ENCODE measurements around the gene SMIM28.
A peak's percentile ranks its signal among the peaks of the same experiment; 100 is the strongest.

Gene SMIM28

DNA sequence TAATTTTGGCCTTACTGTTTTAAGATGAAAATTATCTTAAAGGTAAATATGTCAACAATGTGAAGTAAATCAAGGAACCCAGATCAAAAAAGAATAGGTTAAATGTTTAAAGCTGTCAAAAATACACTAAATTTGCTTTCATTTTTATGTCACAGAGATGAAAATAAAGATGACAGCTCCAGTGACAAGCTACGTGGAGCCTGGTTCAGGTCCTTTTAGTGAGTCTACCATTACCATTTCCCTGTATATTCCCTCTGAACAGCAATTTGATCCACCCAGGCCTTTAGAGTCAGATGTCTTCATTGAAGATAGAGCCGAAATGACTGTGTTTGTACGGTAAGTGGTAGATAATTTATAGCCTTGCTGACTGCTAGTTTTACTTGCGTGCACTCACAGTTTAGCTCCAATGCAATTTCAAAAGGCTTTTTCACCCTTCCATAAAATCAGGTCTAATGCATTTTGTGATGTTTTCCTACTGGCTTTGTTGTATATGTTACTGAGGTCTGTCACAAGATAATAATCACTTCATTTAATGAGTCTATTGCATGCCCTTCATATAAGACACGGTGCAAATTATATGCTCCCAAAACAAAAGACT is 28.2 kb downstream of the SMIM28 start:
- Mint-ChIP-seq H3K27me3 (peaks cover 20% of the 10 kb centered on the region), H3K4me1 (peaks cover 55% of the 10 kb centered on the region), H3K9me3 (no peaks in the 10 kb centered on the region), H3K27ac (peak overlapping the region; percentile 71), H3K36me3 (peaks cover 44% of the 10 kb centered on the region), H3K4me3 (peak overlapping the region; percentile 16)
- CTCF ChIA-PET, result interaction anchor here (0.8 to 1.9 kb wide), 3 partner anchors 50 to 112 kb away, joined by 3 to 8 read pairs (median 4); no protein-coding TSS in a partner anchor
- no peak for DNase-seq

DNA sequence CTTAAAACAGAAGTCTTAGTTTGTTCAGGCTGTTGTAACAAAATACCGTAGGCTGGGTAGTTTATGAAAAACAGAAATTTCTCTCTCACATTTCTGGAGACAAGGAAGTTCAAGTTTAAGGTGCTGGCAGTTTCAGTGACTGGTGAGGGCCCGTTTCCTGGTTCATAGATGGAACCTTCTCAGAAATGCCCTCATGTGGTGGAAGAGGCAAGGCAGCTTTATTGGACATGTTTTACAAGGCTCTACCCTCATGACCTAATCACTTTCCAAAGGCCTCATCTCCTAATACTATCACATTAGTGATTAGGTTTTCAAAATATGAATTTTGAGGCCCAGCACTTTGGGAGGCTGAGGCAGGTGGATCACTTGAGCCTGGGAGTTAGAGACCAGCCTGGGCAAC is 28.7 kb downstream of the SMIM28 start:
- Mint-ChIP-seq H3K27ac (peak overlapping the region; percentile 71), H3K4me1 (peaks cover 60% of the 10 kb centered on the region)
- CTCF ChIA-PET, result interaction anchor here (1.2 kb wide), 1 partner anchor 111 kb away, joined by 4 read pairs; no protein-coding TSS in a partner anchor

DNA sequence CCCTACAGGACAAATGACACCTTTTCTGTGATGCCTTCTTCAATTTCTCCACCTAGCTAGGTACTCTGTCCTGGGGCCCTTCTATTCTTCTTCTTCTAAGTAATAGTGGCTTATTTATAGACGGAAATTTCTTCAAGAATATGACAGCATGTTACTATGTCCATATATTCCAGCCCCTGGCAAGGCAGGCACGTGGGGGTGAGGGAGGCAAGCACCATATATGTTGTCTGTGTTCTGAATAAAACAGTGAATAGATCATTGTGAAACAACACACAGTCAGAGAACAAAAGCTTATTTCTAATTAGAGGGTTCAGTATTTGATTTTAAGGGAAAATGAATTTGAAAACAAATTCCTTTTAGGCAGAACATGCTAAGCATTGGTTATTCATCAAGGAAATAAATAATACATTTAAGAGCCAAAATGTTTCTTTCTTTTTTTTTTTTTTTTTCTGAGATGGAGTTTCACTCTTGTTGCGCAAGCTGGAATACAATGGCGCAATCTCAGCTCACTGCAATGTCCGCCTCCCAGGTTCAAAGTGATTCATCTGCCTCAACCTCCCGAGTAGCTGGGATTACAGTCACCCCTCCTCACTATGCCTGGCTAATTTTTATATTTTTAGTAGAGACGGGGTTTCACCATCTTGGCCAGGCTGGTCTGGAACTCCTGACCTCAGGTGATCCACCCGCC is 32.5 kb downstream of the SMIM28 start:
- CTCF ChIA-PET, result interaction anchor here (0.8 kb wide), 1 partner anchor 18 kb away, joined by 3 read pairs; no protein-coding TSS in a partner anchor
- Mint-ChIP-seq H3K36me3 (peaks cover 74% of the 10 kb centered on the region), H3K4me1 (peaks cover 53% of the 10 kb centered on the region), H3K4me3 (no peak overlapping the region), H3K27ac (no peak overlapping the region), H3K27me3 (no peaks in the 10 kb centered on the region), H3K9me3 (no peaks in the 10 kb centered on the region)
- DNase-seq, result no peak

More for the DNA sequence above, 28.7 kb downstream of the SMIM28 start:
- no peak for DNase-seq
- peaks cover 19% of the 10 kb centered on the region for H3K27me3 Mint-ChIP-seq
- no peak overlapping the region for H3K4me3 Mint-ChIP-seq
- peaks cover 48% of the 10 kb centered on the region for H3K36me3 Mint-ChIP-seq
- no peaks in the 10 kb centered on the region for H3K9me3 Mint-ChIP-seq

DNA sequence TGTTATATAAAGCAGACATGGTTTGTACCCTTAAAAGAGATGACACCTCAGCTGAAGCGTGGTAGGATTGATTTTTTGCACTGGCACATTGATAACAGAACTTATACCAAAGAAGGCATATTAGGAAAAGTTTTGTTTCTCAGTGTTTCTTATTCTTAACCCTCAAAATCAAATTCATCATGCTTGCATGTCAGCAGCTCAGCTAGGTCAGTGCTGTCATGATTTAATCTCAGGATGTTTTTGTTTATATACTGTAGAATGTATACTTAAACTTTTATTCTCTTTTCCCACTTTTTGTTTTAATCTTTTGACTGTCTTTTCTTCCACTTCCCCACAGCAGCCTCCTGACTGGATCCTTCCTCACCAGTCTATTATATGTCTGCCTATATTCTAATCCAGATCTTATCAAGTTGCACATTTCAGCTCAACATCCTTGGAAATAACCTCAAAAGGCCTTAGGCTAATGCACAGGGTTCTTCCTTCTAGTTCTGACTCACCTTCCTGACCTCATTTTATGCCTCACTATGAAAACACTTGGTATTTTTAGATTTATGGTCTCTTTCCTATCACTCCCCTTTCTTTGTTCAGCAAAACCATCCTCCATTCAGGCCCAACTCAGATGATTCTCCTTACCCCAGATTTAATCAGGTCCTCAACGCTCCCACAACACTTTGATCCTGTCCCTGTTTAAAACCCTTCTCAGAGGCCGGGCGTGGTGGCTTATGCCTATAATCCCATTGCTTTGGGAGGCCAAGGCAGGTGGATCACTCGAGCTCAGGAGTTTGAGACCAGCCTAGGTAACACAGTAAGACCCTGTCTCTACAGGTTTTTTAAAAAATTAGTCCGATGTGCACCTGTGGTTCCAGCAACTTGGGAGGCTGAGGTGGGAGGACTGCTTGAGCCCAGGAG is 33.5 kb downstream of the SMIM28 start:
- Mint-ChIP-seq H3K27me3 (no peaks in the 10 kb centered on the region), H3K4me3 (no peak overlapping the region), H3K27ac (peak overlapping the region; percentile 75), H3K9me3 (no peaks in the 10 kb centered on the region), H3K36me3 (peaks cover 71% of the 10 kb centered on the region), H3K4me1 (peaks cover 43% of the 10 kb centered on the region)
- CTCF ChIA-PET, result interaction anchor here (1.0 kb wide), 1 partner anchor 113 kb away, joined by 3 read pairs; no protein-coding TSS in a partner anchor
- DNase-seq, result no peak

DNA sequence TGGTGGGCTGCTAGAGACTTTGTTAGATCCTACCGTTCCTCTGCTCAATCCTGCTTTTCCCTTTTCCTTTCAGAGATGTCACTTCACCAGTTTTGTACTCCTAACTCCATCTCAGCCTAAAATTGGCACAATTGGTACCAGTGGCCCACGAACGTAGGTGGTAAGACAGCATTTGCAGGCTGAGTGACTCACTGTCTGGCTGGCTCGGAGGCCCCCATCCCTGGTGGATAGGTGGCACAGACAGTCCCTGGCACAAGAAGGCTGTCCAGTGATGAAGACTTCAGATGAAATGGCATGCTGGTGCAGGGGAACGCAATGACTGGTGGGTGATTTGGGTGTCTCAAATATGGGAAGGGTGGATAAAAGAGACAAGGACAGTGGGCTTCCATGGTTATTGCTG is 37.4 kb downstream of the SMIM28 start:
- no peak overlapping the region for H3K27ac Mint-ChIP-seq
- H3K36me3 Mint-ChIP-seq, result peaks cover 61% of the 10 kb centered on the region
- no peaks in the 10 kb centered on the region for H3K9me3 Mint-ChIP-seq
- no peak for DNase-seq
- H3K4me3 Mint-ChIP-seq, result no peak overlapping the region
- H3K4me1 Mint-ChIP-seq, result peaks cover 15% of the 10 kb centered on the region
- no peaks in the 10 kb centered on the region for H3K27me3 Mint-ChIP-seq
- CTCF ChIA-PET, result interaction anchor here (1.9 kb wide), 1 partner anchor 102 kb away, joined by 8 read pairs; no protein-coding TSS in a partner anchor

DNA sequence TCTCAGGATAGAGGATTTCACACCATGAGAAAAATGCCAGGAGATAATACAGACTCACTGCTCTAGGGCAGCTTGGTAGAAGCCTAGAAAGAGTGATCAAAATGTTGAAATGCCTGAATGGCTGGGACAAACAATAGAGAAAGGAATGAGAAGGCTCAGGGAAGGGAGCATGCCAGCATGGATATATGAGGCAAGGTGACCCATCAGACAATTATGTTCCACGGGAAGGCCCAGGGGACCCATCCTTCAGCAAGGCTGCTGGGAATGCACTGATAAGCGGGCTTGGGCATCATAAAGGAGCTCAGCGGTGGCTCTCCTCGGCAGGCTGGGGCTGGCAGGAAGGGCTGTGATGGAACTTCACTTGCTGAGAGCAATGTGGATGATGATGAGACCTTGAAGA is 38.5 kb downstream of the SMIM28 start:
- peaks cover 57% of the 10 kb centered on the region for H3K36me3 Mint-ChIP-seq
- H3K9me3 Mint-ChIP-seq, result no peaks in the 10 kb centered on the region
- no peak overlapping the region for H3K27ac Mint-ChIP-seq
- peaks cover 6% of the 10 kb centered on the region for H3K4me1 Mint-ChIP-seq
- DNase-seq, result no peak
- CTCF ChIA-PET, result interaction anchor here (1.0 to 1.9 kb wide), 2 partner anchors 13 to 101 kb away, joined by 3 to 8 read pairs; no protein-coding TSS in a partner anchor
- H3K4me3 Mint-ChIP-seq, result no peak overlapping the region
- H3K27me3 Mint-ChIP-seq, result no peaks in the 10 kb centered on the region

DNA sequence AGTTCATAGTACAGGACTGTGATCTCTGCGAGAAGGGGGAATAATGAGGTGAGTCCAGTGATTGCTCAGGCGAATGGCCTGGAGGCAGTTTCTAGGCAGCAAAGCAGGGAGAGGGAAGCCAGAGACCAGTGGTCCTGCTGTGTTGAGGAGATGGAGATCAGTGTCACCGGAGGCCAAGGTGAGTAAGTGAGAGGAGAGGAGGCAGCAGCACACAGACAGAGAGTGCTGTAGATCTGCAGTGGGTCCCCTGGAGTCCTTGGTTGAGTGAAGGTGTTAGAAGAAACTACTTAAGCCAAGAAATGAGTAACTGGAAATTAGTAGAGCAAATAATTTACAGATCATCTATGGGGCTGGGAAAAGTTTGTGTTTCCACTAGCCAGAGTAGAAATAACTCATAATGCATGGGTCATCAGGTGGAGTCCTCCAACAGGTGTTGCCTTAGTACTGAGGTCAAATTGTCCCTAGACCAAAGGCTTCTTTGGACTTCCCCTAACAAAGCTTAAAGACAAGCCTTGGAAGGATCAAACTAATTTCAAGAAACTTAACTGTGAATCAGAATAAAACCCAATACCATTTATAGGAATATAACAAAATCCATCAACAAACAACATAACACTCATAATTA is 39.9 kb downstream of the SMIM28 start:
- peaks cover 45% of the 10 kb centered on the region for H3K36me3 Mint-ChIP-seq
- no peak overlapping the region for H3K4me3 Mint-ChIP-seq

DNA sequence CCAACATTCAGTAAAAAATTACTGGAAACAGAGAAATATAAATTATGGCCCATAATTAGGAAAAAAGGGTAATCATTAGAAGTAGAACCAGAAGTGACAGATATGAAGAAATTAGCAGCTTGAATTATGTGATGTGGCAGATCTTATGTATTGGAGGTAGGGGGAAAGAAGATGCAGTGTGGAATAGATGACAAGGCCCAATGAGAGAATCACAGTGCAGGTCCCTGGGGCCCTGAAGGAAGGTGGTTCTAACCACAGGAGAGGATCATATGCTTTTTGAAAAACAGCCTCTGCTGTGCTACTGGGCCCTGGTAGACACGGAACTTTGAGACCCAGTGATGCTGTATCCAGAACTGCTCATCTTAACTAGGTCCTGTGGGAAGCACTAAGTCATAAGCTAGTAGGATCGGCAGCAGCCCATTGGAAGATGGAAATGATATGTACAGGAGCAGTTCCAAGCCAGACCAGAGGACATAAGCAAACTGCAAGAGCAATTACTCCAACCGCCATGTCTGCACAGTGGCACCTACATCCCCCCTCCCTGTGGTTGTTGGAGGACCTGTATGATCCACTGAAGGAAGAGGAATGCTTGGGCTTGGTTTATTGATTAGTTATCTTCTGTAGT is 40.5 kb downstream of the SMIM28 start:
- no peak overlapping the region for H3K27ac Mint-ChIP-seq

More for the DNA sequence above, 39.9 kb downstream of the SMIM28 start:
- Mint-ChIP-seq H3K27me3 (no peaks in the 10 kb centered on the region), H3K27ac (no peak overlapping the region), H3K9me3 (no peaks in the 10 kb centered on the region), H3K4me1 (no peaks in the 10 kb centered on the region)
- DNase-seq, result no peak
- CTCF ChIA-PET, result no interaction called here

DNA sequence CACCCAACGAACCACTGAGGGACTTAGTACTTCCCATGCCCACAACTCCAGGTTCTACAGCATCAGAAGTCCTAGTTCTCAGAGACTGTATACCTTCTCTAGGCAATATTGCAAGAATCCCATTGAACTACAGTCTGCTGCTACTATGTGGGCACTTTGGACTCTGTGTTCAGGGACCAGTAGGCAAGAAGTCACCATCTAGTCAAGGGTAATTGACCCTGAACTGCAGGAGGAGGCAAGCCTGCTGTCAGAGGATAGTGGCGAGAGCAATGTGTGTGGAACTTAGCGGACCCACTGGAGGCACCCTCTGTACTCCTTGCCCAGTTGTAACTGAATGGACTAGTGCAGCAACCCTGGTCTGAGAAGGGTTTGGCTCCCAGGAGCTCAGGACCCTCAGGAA is 42.1 kb downstream of the SMIM28 start:
- CTCF ChIA-PET, result no interaction called here
- no peak for DNase-seq
- peaks cover 27% of the 10 kb centered on the region for H3K36me3 Mint-ChIP-seq
- no peaks in the 10 kb centered on the region for H3K9me3 Mint-ChIP-seq
- no peak overlapping the region for H3K27ac Mint-ChIP-seq
- no peaks in the 10 kb centered on the region for H3K27me3 Mint-ChIP-seq
- peaks cover 6% of the 10 kb centered on the region for H3K4me1 Mint-ChIP-seq
- no peak overlapping the region for H3K4me3 Mint-ChIP-seq

More for the DNA sequence above, 40.5 kb downstream of the SMIM28 start:
- Mint-ChIP-seq H3K4me3 (no peak overlapping the region), H3K36me3 (peaks cover 40% of the 10 kb centered on the region), H3K9me3 (no peaks in the 10 kb centered on the region), H3K4me1 (peaks cover 3% of the 10 kb centered on the region), H3K27me3 (no peaks in the 10 kb centered on the region)
- DNase-seq, result no peak
- CTCF ChIA-PET, result no interaction called here

DNA sequence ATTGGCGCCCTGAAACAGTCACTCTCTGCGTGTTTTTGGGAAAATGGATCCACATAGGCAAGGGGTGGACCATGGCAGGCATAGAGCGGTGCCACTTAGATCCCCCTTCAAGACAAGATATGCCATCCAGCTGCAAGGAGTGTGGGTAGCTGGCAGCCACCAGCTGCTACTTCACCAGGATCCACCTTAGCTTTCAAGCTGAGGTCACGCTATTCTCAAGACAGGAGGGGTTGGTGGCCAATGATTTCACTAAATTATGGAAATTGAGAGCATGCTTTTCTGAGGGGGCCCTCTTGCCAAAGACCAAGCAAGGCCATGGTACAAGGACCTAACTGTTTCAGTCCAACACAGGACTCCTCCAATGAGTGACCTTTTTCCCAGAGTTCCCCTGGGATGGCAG is 42.7 kb downstream of the SMIM28 start:
- H3K4me3 Mint-ChIP-seq, result no peak overlapping the region
- CTCF ChIA-PET, result interaction anchor here (1.0 kb wide), 1 partner anchor 304 kb away, joined by 3 read pairs; no protein-coding TSS in a partner anchor
- H3K9me3 Mint-ChIP-seq, result no peaks in the 10 kb centered on the region
- DNase-seq, result no peak
- no peaks in the 10 kb centered on the region for H3K27me3 Mint-ChIP-seq
- H3K4me1 Mint-ChIP-seq, result peaks cover 6% of the 10 kb centered on the region
- peaks cover 25% of the 10 kb centered on the region for H3K36me3 Mint-ChIP-seq
- H3K27ac Mint-ChIP-seq, result no peak overlapping the region

DNA sequence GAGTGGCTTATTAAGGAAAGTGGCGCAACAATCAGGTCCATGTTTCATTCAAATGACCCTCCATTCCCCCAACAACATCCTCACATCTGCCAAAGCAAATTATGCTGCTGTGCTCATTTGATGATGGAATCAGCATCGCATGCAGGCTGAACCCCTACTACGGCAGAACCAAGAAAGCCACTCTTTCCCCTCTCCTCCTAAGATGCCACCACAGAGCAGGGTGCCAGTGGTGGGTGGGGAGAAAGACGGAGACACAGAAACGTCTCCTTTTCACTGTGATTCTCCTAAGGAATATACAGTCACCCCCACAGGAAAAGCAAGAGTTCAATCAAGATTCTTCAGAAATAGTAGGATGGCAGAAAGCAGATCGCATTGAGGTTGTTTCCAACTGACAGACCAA is 43.4 kb downstream of the SMIM28 start:
- Mint-ChIP-seq H3K9me3 (no peaks in the 10 kb centered on the region), H3K4me3 (no peak overlapping the region), H3K27ac (no peak overlapping the region), H3K36me3 (peaks cover 24% of the 10 kb centered on the region), H3K27me3 (no peaks in the 10 kb centered on the region), H3K4me1 (peaks cover 6% of the 10 kb centered on the region)
- DNase-seq, result no peak
- CTCF ChIA-PET, result interaction anchor here (1.0 kb wide), 1 partner anchor 305 kb away, joined by 3 read pairs; no protein-coding TSS in a partner anchor

DNA sequence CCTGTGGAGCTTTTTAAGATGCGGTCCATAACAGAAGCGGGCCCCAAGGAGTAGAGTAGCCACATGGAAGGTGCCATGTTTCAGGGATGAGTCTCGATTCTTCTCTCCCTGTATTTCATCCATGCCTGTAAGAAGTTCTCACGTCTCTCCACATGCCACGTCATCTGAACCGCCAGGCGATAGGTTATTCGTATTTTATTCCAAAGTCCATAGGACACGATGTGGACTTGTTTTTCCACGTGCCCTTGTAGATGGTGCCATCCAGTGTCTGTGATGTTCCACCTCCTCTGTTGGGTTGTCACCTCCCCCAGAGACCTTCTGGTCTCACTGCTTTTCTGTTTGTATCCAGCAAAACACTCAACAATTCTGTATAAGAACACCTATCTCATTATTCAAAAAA is 43.9 kb downstream of the SMIM28 start:
- no peaks in the 10 kb centered on the region for H3K27me3 Mint-ChIP-seq
- H3K27ac Mint-ChIP-seq, result no peak overlapping the region
- no peak overlapping the region for H3K4me3 Mint-ChIP-seq
- CTCF ChIA-PET, result interaction anchor here (1.0 kb wide), 1 partner anchor 305 kb away, joined by 3 read pairs; no protein-coding TSS in a partner anchor
- DNase-seq, result no peak
- H3K9me3 Mint-ChIP-seq, result no peaks in the 10 kb centered on the region
- peaks cover 6% of the 10 kb centered on the region for H3K4me1 Mint-ChIP-seq
- peaks cover 21% of the 10 kb centered on the region for H3K36me3 Mint-ChIP-seq

DNA sequence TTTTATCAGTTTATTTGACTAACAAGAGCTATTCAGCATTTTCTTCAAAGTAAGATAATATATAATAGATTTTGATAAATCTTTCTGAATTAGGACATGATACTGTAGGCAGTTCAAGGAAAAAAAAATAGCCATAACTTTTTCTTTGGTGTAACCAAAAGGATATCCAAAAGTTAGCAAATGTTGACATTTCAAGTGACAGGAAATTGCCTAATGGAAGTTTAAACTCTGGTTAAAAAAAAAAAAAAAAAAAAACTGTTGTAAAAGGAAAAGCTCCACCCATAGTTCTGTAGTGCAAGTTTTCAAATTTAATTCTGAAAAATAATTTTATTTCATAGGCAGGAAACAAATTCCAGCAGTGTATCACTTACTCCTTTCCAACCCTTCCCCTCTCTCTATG is 45.2 kb downstream of the SMIM28 start:
- Mint-ChIP-seq H3K4me1 (peaks cover 6% of the 10 kb centered on the region), H3K27me3 (no peaks in the 10 kb centered on the region), H3K27ac (no peak overlapping the region), H3K4me3 (no peak overlapping the region), H3K36me3 (peaks cover 16% of the 10 kb centered on the region), H3K9me3 (no peaks in the 10 kb centered on the region)
- DNase-seq, result no peak
- CTCF ChIA-PET, result interaction anchor here (0.6 to 1.4 kb wide), 6 partner anchors 11 to 414 kb away, joined by 3 to 5 read pairs (median 3); no protein-coding TSS in a partner anchor

Measured in activated naive CD4-positive, alpha-beta T cell treated with anti-CD3 and anti-CD28 coated beads, Interleukin-2, amount 10 ng/mL, durations not matched to agents 7 days and 5 days (primary cell).